ENCODE data around the gene HS6ST1.
"Not testable (repeated sequence)": the region's sequence is repeated elsewhere in the genome, so short reads cannot be mapped to it uniquely, and the experiment has no call there.

GRCh38 chr2:128265608-128265993, 53.1 kb downstream of the HS6ST1 start:
- TF ChIP-seq POLR2A, CTCF (IDR thresholded peaks at IDR 0.05): not testable (repeated sequence)

All from adrenal gland (tissue), 5 donors.